ENCODE data around the gene PLEKHA5.
A peak's percentile ranks its signal among the peaks of the same experiment; 100 is the strongest.

The PLEKHA5 gene

DNA sequence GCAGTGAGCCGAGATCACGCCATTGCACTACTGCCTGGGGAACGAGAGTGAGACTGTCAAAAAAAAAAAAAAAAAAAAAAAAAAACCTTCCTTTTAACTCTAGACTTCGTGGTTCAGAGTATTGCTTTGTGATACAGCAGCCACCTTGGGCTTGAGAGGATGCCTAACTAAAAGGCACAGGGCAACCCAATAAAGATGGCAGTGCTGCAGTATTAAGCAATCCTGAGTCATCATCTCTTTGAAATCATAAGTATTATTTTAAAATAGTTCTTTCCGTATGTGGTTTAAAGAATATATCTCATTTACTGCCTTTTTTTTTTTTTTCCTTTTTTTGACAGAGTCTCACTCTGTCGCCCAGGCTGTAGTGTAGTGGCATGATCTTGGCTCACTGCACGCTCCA is 116.1 kb downstream of the PLEKHA5 start:
- H4K91ac ChIP-seq (ENCODE audit: low read length) = no peak overlapping the region
- H3K79me1 ChIP-seq (replicated peaks; ENCODE audit: low read length, poor library complexity, severe bottlenecking) = peaks cover 22% of the 10 kb centered on the region
- H3K9ac ChIP-seq (ENCODE audit: low read length) = no peak overlapping the region
- H3K4me1 ChIP-seq (ENCODE audit: control insufficient read depth, insufficient read depth, low read depth, low read length) = peaks cover 2% of the 10 kb centered on the region
- no peak overlapping the region for H3K23ac ChIP-seq (ENCODE audit: low read length in 2 of 2)
- no peak overlapping the region for H2AK5ac ChIP-seq (ENCODE audit: low read length, severe bottlenecking)
- no peak overlapping the region for H4K8ac ChIP-seq (ENCODE audit: low read length)
- WGBS = 100% methylated on average over 6 of the region's 7 CpGs
- no peak for DNase-seq
- H3K36me3 ChIP-seq (ENCODE audit: control insufficient read depth in 1 of 2, insufficient read depth in 2 of 2, low read depth in 1 of 2, low read length in 2 of 2) = no peaks in the 10 kb centered on the region
- H2AFZ ChIP-seq (ENCODE audit: low read depth, low read length) = no peak overlapping the region
- no peak overlapping the region for H2BK12ac ChIP-seq (ENCODE audit: low read length in 2 of 2)
- H3K4ac ChIP-seq (ENCODE audit: low read depth in 1 of 2, low read length in 2 of 2) = no peak overlapping the region
- H3K27ac ChIP-seq (ENCODE audit: low read length, poor library complexity, severe bottlenecking) = no peak overlapping the region
- H3K14ac ChIP-seq (ENCODE audit: low read length in 2 of 2) = no peak overlapping the region
- H3K18ac ChIP-seq (ENCODE audit: low read depth in 1 of 2, low read length in 2 of 2) = no peak overlapping the region
- H3K27me3 ChIP-seq (ENCODE audit: control insufficient read depth in 1 of 2, insufficient read depth in 1 of 2, low read length in 2 of 2) = no peaks in the 10 kb centered on the region
- no peak overlapping the region for H3K4me2 ChIP-seq (ENCODE audit: low read length, poor library complexity, severe bottlenecking)
- H2BK120ac ChIP-seq (ENCODE audit: low read depth, low read length) = no peak overlapping the region
- no peak overlapping the region for H2BK5ac ChIP-seq (ENCODE audit: low read depth, low read length, poor library complexity, severe bottlenecking)
- H2BK15ac ChIP-seq (ENCODE audit: low read depth, poor library complexity, severe bottlenecking) = no peak overlapping the region
- no peaks in the 10 kb centered on the region for H3K9me3 ChIP-seq (ENCODE audit: control insufficient read depth, low read length)
- H3K4me3 ChIP-seq (ENCODE audit: insufficient read depth in 1 of 2, low read depth in 1 of 2, low read length in 2 of 2) = no peak overlapping the region

DNA sequence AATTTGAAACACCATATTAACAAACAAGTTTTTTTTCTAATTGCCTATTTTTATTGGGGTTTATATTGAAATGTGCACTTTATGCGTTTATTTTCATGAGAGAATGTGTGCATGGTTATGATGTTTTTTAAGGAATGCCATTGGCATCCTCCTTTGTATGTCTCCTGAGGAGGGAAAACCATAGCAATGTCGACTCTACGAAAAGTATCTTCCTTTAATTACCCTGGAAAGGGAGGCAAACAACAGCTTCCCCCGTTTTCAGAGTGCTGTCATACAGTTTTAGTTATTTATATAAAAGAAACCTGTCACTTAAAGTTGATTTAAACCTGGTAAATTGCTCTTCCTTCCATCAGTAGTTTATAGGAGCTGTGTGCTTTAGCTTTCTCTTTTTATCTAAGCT is 117.4 kb downstream of the PLEKHA5 start:
- no peak overlapping the region for H4K8ac ChIP-seq (ENCODE audit: low read length)
- H3K27me3 ChIP-seq (ENCODE audit: control insufficient read depth in 1 of 2, insufficient read depth in 1 of 2, low read length in 2 of 2) = no peaks in the 10 kb centered on the region

DNA sequence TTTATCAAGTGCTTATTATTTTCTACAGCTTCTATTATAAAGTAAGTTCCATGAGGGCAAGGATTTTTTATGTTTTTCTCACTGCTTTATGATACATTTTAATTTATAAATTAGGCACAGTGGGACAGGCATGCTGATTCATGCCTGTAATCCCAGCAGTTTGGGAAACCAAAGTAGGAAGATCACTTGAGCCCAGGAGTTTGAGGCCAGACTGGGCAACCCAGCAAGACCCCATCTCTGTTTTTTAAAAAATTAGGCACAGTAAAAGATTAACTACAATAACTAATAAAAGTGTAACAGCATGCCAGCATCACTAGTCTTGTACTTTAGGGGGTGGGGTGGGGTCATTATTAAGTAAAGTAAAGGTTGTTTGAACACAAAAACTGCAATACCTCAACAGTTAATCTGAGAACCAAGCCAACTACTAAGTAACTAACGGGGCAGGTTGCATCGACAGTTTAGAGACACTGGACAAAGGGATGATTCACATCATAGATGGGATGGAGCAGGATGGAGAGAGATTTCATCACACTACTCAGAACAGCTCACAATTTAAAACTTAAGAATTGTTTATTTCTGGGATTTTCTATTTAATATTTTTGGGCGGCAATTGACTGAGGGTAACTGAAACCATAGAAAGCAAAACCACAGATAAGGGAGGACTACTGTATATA is 119.5 kb downstream of the PLEKHA5 start:
- H3K4me3 ChIP-seq (ENCODE audit: insufficient read depth in 1 of 2, low read depth in 1 of 2, low read length in 2 of 2) = no peak overlapping the region
- peak; percentile 58 for DNase-seq
- H2BK5ac ChIP-seq (ENCODE audit: low read depth, low read length, poor library complexity, severe bottlenecking) = no peak overlapping the region
- H3K27me3 ChIP-seq (ENCODE audit: control insufficient read depth in 1 of 2, insufficient read depth in 1 of 2, low read length in 2 of 2) = no peaks in the 10 kb centered on the region
- H3K9me3 ChIP-seq (ENCODE audit: control insufficient read depth, low read length) = no peaks in the 10 kb centered on the region
- H3K18ac ChIP-seq (ENCODE audit: low read depth in 1 of 2, low read length in 2 of 2) = no peak overlapping the region
- no peak overlapping the region for H3K23ac ChIP-seq (ENCODE audit: low read length in 2 of 2)
- no peak overlapping the region for H3K4ac ChIP-seq (ENCODE audit: low read depth in 1 of 2, low read length in 2 of 2)
- H4K8ac ChIP-seq (ENCODE audit: low read length) = no peak overlapping the region
- H3K9ac ChIP-seq (ENCODE audit: low read length) = peak overlapping the region; percentile 38
- WGBS = no CpG with 5 or more reads among the region's 3 CpGs
- peaks cover 29% of the 10 kb centered on the region for H3K79me1 ChIP-seq (replicated peaks; ENCODE audit: low read length, poor library complexity, severe bottlenecking)
- H3K27ac ChIP-seq (ENCODE audit: low read length, poor library complexity, severe bottlenecking) = no peak overlapping the region
- H4K91ac ChIP-seq (ENCODE audit: low read length) = no peak overlapping the region
- no peak overlapping the region for H2BK15ac ChIP-seq (ENCODE audit: low read depth, poor library complexity, severe bottlenecking)
- no peak overlapping the region for H2BK12ac ChIP-seq (ENCODE audit: low read length in 2 of 2)
- no peak overlapping the region for H3K4me2 ChIP-seq (ENCODE audit: low read length, poor library complexity, severe bottlenecking)
- H2BK120ac ChIP-seq (ENCODE audit: low read depth, low read length) = no peak overlapping the region
- H2AFZ ChIP-seq (ENCODE audit: low read depth, low read length) = no peak overlapping the region
- no peak overlapping the region for H3K14ac ChIP-seq (ENCODE audit: low read length in 2 of 2)
- peaks cover 3% of the 10 kb centered on the region for H3K4me1 ChIP-seq (ENCODE audit: control insufficient read depth, insufficient read depth, low read depth, low read length)
- no peaks in the 10 kb centered on the region for H3K36me3 ChIP-seq (ENCODE audit: control insufficient read depth in 1 of 2, insufficient read depth in 2 of 2, low read depth in 1 of 2, low read length in 2 of 2)
- H2AK5ac ChIP-seq (ENCODE audit: low read length, severe bottlenecking) = no peak overlapping the region

More for the DNA sequence above, 117.4 kb downstream of the PLEKHA5 start:
- Histone ChIP-seq H2BK5ac (ENCODE audit: low read depth, low read length, poor library complexity, severe bottlenecking) (no peak overlapping the region), H3K36me3 (ENCODE audit: control insufficient read depth in 1 of 2, insufficient read depth in 2 of 2, low read depth in 1 of 2, low read length in 2 of 2) (no peaks in the 10 kb centered on the region), H2AK5ac (ENCODE audit: low read length, severe bottlenecking) (no peak overlapping the region), H3K4me1 (ENCODE audit: control insufficient read depth, insufficient read depth, low read depth, low read length) (peaks cover 3% of the 10 kb centered on the region), H3K4me3 (ENCODE audit: insufficient read depth in 1 of 2, low read depth in 1 of 2, low read length in 2 of 2) (no peak overlapping the region), H3K79me1 (replicated peaks; ENCODE audit: low read length, poor library complexity, severe bottlenecking) (peaks cover 30% of the 10 kb centered on the region), H2AFZ (ENCODE audit: low read depth, low read length) (no peak overlapping the region), H3K4ac (ENCODE audit: low read depth in 1 of 2, low read length in 2 of 2) (no peak overlapping the region), H3K9ac (ENCODE audit: low read length) (no peak overlapping the region), H3K14ac (ENCODE audit: low read length in 2 of 2) (no peak overlapping the region), H4K91ac (ENCODE audit: low read length) (no peak overlapping the region), H3K27ac (ENCODE audit: low read length, poor library complexity, severe bottlenecking) (no peak overlapping the region), H2BK15ac (ENCODE audit: low read depth, poor library complexity, severe bottlenecking) (no peak overlapping the region), H3K23ac (ENCODE audit: low read length in 2 of 2) (no peak overlapping the region), H3K9me3 (ENCODE audit: control insufficient read depth, low read length) (no peaks in the 10 kb centered on the region), H3K4me2 (ENCODE audit: low read length, poor library complexity, severe bottlenecking) (no peak overlapping the region), H2BK12ac (ENCODE audit: low read length in 2 of 2) (no peak overlapping the region), H2BK120ac (ENCODE audit: low read depth, low read length) (no peak overlapping the region), H3K18ac (ENCODE audit: low read depth in 1 of 2, low read length in 2 of 2) (no peak overlapping the region)
- no peak for DNase-seq
- 97% methylated on average over 3 of the region's 4 CpGs for WGBS

DNA sequence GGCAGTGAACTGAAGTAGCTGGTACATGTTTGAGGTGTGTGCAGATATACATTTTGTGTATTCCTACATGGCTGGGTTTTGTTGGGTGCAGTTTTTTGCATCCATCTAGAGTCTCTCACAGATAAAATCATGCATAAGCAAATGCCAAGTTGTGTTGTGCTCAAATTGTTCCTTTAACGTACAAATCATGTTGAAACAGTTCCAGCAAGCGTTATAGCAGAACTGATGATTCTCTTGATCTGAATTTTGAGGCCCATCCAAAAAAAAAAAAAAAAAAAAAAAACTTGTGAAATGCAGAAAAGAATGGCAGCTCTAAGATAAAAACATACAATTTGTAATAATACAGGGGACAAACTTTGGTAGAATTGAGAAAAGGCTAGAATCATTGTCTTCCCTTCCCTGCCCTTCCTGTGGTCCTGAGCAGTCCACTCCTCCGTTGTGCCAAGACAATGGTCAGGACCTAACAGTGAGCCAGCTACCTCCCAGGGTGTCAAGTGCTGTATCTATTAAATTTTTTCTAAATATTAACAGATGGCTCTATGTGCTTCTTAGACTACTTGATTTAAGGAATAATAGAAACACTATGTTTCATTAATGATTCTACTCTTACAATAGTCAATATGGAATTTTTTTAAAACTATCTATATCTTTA is 122.1 kb downstream of the PLEKHA5 start:
- no peak for DNase-seq
- Histone ChIP-seq H3K18ac (ENCODE audit: low read depth in 1 of 2, low read length in 2 of 2) (no peak overlapping the region), H3K4ac (ENCODE audit: low read depth in 1 of 2, low read length in 2 of 2) (no peak overlapping the region), H3K23ac (ENCODE audit: low read length in 2 of 2) (no peak overlapping the region), H2BK5ac (ENCODE audit: low read depth, low read length, poor library complexity, severe bottlenecking) (no peak overlapping the region), H3K14ac (ENCODE audit: low read length in 2 of 2) (no peak overlapping the region), H2BK120ac (ENCODE audit: low read depth, low read length) (no peak overlapping the region), H2BK12ac (ENCODE audit: low read length in 2 of 2) (no peak overlapping the region), H3K4me3 (ENCODE audit: insufficient read depth in 1 of 2, low read depth in 1 of 2, low read length in 2 of 2) (no peak overlapping the region), H4K8ac (ENCODE audit: low read length) (no peak overlapping the region), H3K4me2 (ENCODE audit: low read length, poor library complexity, severe bottlenecking) (peak overlapping the region; percentile 16), H3K27me3 (ENCODE audit: control insufficient read depth in 1 of 2, insufficient read depth in 1 of 2, low read length in 2 of 2) (no peaks in the 10 kb centered on the region), H3K9ac (ENCODE audit: low read length) (no peak overlapping the region), H3K9me3 (ENCODE audit: control insufficient read depth, low read length) (no peaks in the 10 kb centered on the region), H2AFZ (ENCODE audit: low read depth, low read length) (no peak overlapping the region), H2AK5ac (ENCODE audit: low read length, severe bottlenecking) (no peak overlapping the region), H3K36me3 (ENCODE audit: control insufficient read depth in 1 of 2, insufficient read depth in 2 of 2, low read depth in 1 of 2, low read length in 2 of 2) (no peaks in the 10 kb centered on the region), H2BK15ac (ENCODE audit: low read depth, poor library complexity, severe bottlenecking) (no peak overlapping the region), H3K27ac (ENCODE audit: low read length, poor library complexity, severe bottlenecking) (no peak overlapping the region), H3K4me1 (ENCODE audit: control insufficient read depth, insufficient read depth, low read depth, low read length) (peaks cover 3% of the 10 kb centered on the region), H4K91ac (ENCODE audit: low read length) (no peak overlapping the region), H3K79me1 (replicated peaks; ENCODE audit: low read length, poor library complexity, severe bottlenecking) (peaks cover 25% of the 10 kb centered on the region)
- WGBS = 100% methylated on average over 1 of the region's 3 CpGs

All from mesenchymal stem cell (in vitro differentiated cells and primary cell).